SK-N-SH (cell line): ENCODE results near the gene GRK3.

ENCODE experiments used
- ELF1 ChIP-seq: IDR thresholded peaks from 2 replicates; pipeline ENCODE4 v1.4.0; 2012
- MXI1 ChIP-seq: IDR thresholded peaks from 2 replicates; pipeline ENCODE4 v1.6.1; 2012; ENCODE audit warnings: mild to moderate bottlenecking, low read depth, low read length, improper control_type of control experiment
- POLR2AphosphoS5 ChIP-seq: IDR thresholded peaks from 2 replicates; pipeline ENCODE4 v1.6.1; 2012; ENCODE audit warnings: low read depth, low read length
- RFX5 ChIP-seq: IDR thresholded peaks from 2 replicates; pipeline ENCODE4 v1.6.1; 2012; ENCODE audit warnings: mild to moderate bottlenecking, improper control_type of control experiment, low read length
- SMC3 ChIP-seq: IDR thresholded peaks from 2 replicates; pipeline ENCODE4 v1.6.1; 2012; ENCODE audit warnings: low read depth, low read length, improper control_type of control experiment
- TAF1 ChIP-seq: IDR thresholded peaks from 2 replicates; pipeline ENCODE4 v1.6.1; 2012; ENCODE audit warnings: low read depth, mild to moderate bottlenecking, low read length, moderate library complexity, borderline replicate concordance
- TF ChIP-seq, protein P1 (sequence below): fragments of 200-600 bp; sonication (generic); IDR thresholded peaks from 2 replicates; pipeline ENCODE4 v1.6.1; 2017; ENCODE audit warnings: antibody characterized with exemption, mild to moderate bottlenecking, moderate library complexity

DNA sequence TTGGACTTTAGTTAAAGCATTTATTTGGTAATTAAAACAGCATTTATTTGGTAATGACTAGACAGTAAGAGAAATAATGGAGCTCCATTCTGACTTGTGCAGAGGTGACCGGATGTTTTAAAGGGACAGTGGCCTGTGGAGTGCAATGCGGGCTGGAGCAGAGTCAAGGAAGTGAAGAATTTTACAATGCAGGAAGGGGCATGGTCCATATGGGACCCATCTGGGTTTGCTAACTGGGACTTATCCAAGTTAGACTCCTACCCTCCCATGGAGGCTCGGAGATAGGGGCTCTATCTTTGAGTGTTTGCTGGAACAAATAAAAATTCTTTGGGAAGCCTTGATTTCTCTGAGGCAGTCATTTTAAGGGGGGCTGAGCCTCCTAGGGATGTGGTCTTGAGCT, 117.6 kb downstream of the GRK3 start:
- TF ChIP-seq TAF1 (no peak), POLR2AphosphoS5 (no peak), SMC3 (no peak), RFX5 (no peak), ELF1 (no peak), MXI1 (no peak)
- TF ChIP-seq, protein P1, sequence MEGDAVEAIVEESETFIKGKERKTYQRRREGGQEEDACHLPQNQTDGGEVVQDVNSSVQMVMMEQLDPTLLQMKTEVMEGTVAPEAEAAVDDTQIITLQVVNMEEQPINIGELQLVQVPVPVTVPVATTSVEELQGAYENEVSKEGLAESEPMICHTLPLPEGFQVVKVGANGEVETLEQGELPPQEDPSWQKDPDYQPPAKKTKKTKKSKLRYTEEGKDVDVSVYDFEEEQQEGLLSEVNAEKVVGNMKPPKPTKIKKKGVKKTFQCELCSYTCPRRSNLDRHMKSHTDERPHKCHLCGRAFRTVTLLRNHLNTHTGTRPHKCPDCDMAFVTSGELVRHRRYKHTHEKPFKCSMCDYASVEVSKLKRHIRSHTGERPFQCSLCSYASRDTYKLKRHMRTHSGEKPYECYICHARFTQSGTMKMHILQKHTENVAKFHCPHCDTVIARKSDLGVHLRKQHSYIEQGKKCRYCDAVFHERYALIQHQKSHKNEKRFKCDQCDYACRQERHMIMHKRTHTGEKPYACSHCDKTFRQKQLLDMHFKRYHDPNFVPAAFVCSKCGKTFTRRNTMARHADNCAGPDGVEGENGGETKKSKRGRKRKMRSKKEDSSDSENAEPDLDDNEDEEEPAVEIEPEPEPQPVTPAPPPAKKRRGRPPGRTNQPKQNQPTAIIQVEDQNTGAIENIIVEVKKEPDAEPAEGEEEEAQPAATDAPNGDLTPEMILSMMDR: no peak
